K562 (cell line): ENCODE measurements around the gene PDIA4. TPM values are rescaled to one million over a fixed set of nuclear protein-coding genes. Genes with fewer than 3 reads are reported as not detected.

Experiments
- ARID2 ChIP-seq: fragments of 450-650 bp; IDR thresholded peaks from 2 replicates; pipeline ENCODE4 v1.6.1; 2017; ENCODE audit warnings: antibody characterized with exemption, mild to moderate bottlenecking
- CBX1 ChIP-seq: sonication (generic); IDR thresholded peaks from 2 replicates; pipeline ENCODE4 v1.6.1; 2016; ENCODE audit warnings: antibody characterized with exemption, low read depth, mild to moderate bottlenecking
- FOXK2 ChIP-seq, 2 experiments: fragments of 450-650 bp; IDR thresholded peaks in 1 of 2; conservative IDR thresholded peaks in 1 of 2; 2 replicates each; pipeline ENCODE4 v1.6.1; 2016; ENCODE audit warnings: low read depth in 2 of 2, mild to moderate bottlenecking in 1 of 2
- FUS ChIP-seq: fragments of 200-400 bp; formaldehyde crosslinking; optimal IDR thresholded peaks from 2 replicates; pipeline ENCODE3; 2017; ENCODE audit warnings: low read depth, low read length
- GABPA ChIP-seq: fragments of 200-800 bp; sonication (Bioruptor generic); conservative IDR thresholded peaks from 2 replicates; pipeline ENCODE4 v1.6.1; 2016; ENCODE audit warnings: low read depth, missing genetic modification characterization, missing compliant biosample characterization
- HMGXB4 ChIP-seq: sonication (generic); formaldehyde crosslinking; IDR thresholded peaks from 2 replicates; pipeline ENCODE4 v1.8.1; 2023; ENCODE audit warnings: mild to moderate bottlenecking, missing genetic modification reagents
- KAT2B ChIP-seq: IDR thresholded peaks from one replicate; pipeline ENCODE4 v1.6.1; 2012; ENCODE audit warnings: low read depth, mild to moderate bottlenecking, control low read depth, inconsistent platforms, low read length, moderate library complexity
- MYNN ChIP-seq, 2 experiments: sonication (generic); formaldehyde crosslinking in 1 of 2; IDR thresholded peaks; 2 replicates each; pipeline versions ENCODE4 v1.5.0 to v1.6.1; 2016 to 2020; ENCODE audit warnings: antibody characterized with exemption in 1 of 2, missing genetic modification reagents in 1 of 2
- NR2F6 ChIP-seq: fragments of 450-650 bp; formaldehyde crosslinking; IDR thresholded peaks from 2 replicates; pipeline ENCODE4 v1.4.0; 2020; ENCODE audit warnings: mild to moderate bottlenecking
- RBM14 ChIP-seq: fragments of 200-400 bp; formaldehyde crosslinking; IDR thresholded peaks from 2 replicates; pipeline ENCODE4 v1.6.1; 2018; ENCODE audit warnings: low read depth, mild to moderate bottlenecking, low read length, moderate library complexity, borderline replicate concordance; ENCODE audit not compliant: insufficient read depth
- SMAD1 ChIP-seq: fragments of 150-350 bp; IDR thresholded peaks from 2 replicates; pipeline ENCODE4 v1.6.1; 2014; ENCODE audit warnings: low read length, low read depth; ENCODE audit not compliant: partially characterized antibody
- TAF7 ChIP-seq: fragments of 450-650 bp; IDR thresholded peaks from 2 replicates; pipeline ENCODE4 v1.6.1; 2016; ENCODE audit warnings: missing genetic modification characterization, missing compliant biosample characterization
- YY1 ChIP-seq, 3 experiments: IDR thresholded peaks; 2 replicates each; pipeline ENCODE4 v1.6.1; 2011; ENCODE audit warnings: low read length in 2 of 3, mild to moderate bottlenecking in 2 of 3, moderate library complexity in 2 of 3, borderline replicate concordance in 1 of 3, control low read depth in 1 of 3, low read depth in 1 of 3; ENCODE audit not compliant: insufficient read depth in 3 of 3, insufficient replicate concordance in 2 of 3, control insufficient read depth in 1 of 3, insufficient read length in 1 of 3; ENCODE audit errors: extremely low read depth in 1 of 3
- ZBTB8A ChIP-seq: fragments of 450-650 bp; IDR thresholded peaks from 2 replicates; pipeline ENCODE4 v1.6.1; 2018; ENCODE audit warnings: mild to moderate bottlenecking, moderate library complexity; ENCODE audit not compliant: partially characterized antibody
- ZNF354B ChIP-seq: fragments of 250-450 bp; sonication (Bioruptor Pico); IDR thresholded peaks from 2 replicates; pipeline ENCODE4 v1.4.0; 2020
- ZNF395 ChIP-seq: fragments of 200-800 bp; sonication (Bioruptor generic); IDR thresholded peaks from 2 replicates; pipeline ENCODE4 v1.6.1; 2017; ENCODE audit warnings: missing genetic modification characterization, missing compliant biosample characterization
- ZNF830 ChIP-seq: fragments of 250-450 bp; sonication (Bioruptor Pico); IDR thresholded peaks from 2 replicates; pipeline ENCODE4 v1.5.0; 2021; ENCODE audit warnings: mild to moderate bottlenecking
- polyA plus RNA-seq, 8 experiments: library from polyadenylated mRNA; depleted of rRNA in 4 of 8; stranded (reverse) in 5 of 8; unstranded in 3 of 8; fragments of >200 nt; fragmentation: Nextera tagmentation in 2 of 8; fragmentation: Illumina TruSeq in 1 of 8; extraction: Ambion mirVana in 2 of 8; extraction: Trizol in 1 of 8; gene quantifications; 2 replicates each; pipeline versions ENCODE4 v1.2.1 to v1.2.3, GENCODE V29; 2011 to 2014; ENCODE audit warnings: inconsistent platforms in 1 of 8, missing spikeins in 1 of 8
- total RNA-seq, 7 experiments: library from RNA; depleted of rRNA in 6 of 7; stranded (reverse); fragments of >200 nt in 6 of 7; fragmentation: Illumina TruSeq in 2 of 7; extraction: Trizol in 2 of 7; gene quantifications; 2 replicates each; pipeline versions ENCODE4 v1.2.1 to v1.2.3, GENCODE V29; 2011 to 2021; ENCODE audit warnings: low replicate concordance in 1 of 7
- TF ChIP-seq, protein P1 (sequence below): sonication (generic); formaldehyde crosslinking; IDR thresholded peaks from 2 replicates; pipeline ENCODE4 v1.5.0; 2020; ENCODE audit warnings: missing genetic modification reagents
- TF ChIP-seq, protein P2 (sequence below): fragments of 450-650 bp; formaldehyde crosslinking; IDR thresholded peaks from 2 replicates; pipeline ENCODE4 v1.4.0; 2022; ENCODE audit warnings: missing genetic modification characterization

PDIA4 gene
- total and polyA plus RNA-seq, 9 of the 15 experiments (the other 6 are each of a cell fraction or from before 2014, with no cell fraction given): 9.1 to 175 (median 146) TPM

DNA sequence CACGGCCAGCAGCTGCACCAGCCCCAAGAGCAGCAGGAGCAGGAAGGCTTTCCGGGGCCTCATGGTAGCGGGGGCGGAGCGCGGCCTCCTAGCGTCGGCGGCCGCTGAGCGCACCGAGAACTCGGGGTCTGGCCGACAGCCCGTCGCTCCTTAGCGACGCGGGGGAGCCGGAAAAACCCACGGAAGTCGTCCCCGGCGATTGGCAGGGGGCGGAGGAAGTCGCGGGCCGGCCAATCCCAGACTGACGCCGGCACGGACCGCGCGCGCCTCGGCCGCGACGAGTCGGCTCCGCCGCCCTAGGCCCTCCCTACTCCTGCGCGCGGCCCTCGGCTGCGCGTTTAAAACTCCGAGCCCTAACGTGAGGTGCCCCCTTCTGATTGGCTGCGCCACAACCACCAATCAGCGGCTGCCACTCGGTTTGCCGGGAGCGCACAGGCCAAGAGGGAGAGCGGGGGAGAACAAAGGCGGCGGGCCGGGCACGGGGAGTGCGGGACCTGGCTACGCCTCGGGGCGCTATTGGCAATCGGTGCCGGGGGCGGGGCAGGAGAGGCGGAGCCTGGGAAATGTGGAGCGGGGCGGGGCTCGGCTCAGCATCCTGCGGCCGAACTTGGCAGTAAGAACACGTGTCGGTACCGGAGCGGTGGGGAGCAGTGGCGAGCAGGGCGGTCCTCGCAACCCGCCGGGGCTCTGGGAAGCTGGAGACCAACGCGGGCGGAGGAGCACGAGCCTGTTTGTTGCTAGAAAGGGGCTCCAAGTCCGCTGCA is at the start of gene PDIA4 (continued):
- TF ChIP-seq YY1 (IDR thresholded peaks at IDR 0.05; ENCODE audit: borderline replicate concordance in 1 of 3, control insufficient read depth in 1 of 3, extremely low read depth in 1 of 3, insufficient read depth in 3 of 3, insufficient read length in 1 of 3, insufficient replicate concordance in 2 of 3, low read depth in 1 of 3, low read length in 2 of 3) (peak in 2 of 3 experiments; percentile 58 to 74), KAT2B (no peak), FUS (peak; percentile 89), TAF7 (no peak), FOXK2 (conservative IDR thresholded peaks at IDR 0.05 in 1 of 2, IDR thresholded peaks at IDR 0.05 in 1 of 2; ENCODE audit: low read depth in 2 of 2) (peak in 1 of 2 experiments; percentile 57; a peak in 3 of 4 replicates), ZBTB8A (no peak), SMAD1 (peak; percentile 80), HMGXB4 (CRISPR knock-in tag) (peak; percentile 92; the same call in 1 of the 2 replicates), ZNF354B (no peak), GABPA (tag) (peak; percentile 95), CBX1 (peak; percentile 94), ZNF395 (CRISPR knock-in tag) (no peak), MYNN (IDR thresholded peaks at IDR 0.05) (0 out of 2 replicates have a peak, but pooled peaks have one; percentile 12), MYNN (CRISPR knock-in tag; IDR thresholded peaks at IDR 0.05) (no peak), ZNF830 (CRISPR knock-in tag) (no peak), NR2F6 (CRISPR knock-in tag) (no peak), RBM14 (no peak), ARID2 (no peak)
- TF ChIP-seq, protein P1, sequence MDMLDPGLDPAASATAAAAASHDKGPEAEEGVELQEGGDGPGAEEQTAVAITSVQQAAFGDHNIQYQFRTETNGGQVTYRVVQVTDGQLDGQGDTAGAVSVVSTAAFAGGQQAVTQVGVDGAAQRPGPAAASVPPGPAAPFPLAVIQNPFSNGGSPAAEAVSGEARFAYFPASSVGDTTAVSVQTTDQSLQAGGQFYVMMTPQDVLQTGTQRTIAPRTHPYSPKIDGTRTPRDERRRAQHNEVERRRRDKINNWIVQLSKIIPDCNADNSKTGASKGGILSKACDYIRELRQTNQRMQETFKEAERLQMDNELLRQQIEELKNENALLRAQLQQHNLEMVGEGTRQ (CRISPR knock-in tag): peak; percentile 81
- TF ChIP-seq, protein P2, sequence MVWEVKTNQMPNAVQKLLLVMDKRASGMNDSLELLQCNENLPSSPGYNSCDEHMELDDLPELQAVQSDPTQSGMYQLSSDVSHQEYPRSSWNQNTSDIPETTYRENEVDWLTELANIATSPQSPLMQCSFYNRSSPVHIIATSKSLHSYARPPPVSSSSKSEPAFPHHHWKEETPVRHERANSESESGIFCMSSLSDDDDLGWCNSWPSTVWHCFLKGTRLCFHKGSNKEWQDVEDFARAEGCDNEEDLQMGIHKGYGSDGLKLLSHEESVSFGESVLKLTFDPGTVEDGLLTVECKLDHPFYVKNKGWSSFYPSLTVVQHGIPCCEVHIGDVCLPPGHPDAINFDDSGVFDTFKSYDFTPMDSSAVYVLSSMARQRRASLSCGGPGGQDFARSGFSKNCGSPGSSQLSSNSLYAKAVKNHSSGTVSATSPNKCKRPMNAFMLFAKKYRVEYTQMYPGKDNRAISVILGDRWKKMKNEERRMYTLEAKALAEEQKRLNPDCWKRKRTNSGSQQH (CRISPR knock-in tag): 0 out of 2 replicates have a peak, but pooled peaks have one; percentile 59
